22Rv1 (cell line): Measurements from ENCODE around the gene MCU.

Source experiments
- H3K27ac ChIP-seq: fragments of 450-650 bp; 2 replicates; pipeline ENCODE4 v1.5.1; 2017
- CTCF ChIP-seq: fragments of 450-650 bp; IDR thresholded peaks from 2 replicates; pipeline ENCODE4 v1.5.1; 2017; ENCODE audit warnings: mild to moderate bottlenecking
- ZFX ChIP-seq: fragments of 450-650 bp; IDR thresholded peaks from 2 replicates; pipeline ENCODE4 v1.6.1; 2017; ENCODE audit warnings: antibody characterized with exemption, borderline replicate concordance

MCU gene

DNA sequence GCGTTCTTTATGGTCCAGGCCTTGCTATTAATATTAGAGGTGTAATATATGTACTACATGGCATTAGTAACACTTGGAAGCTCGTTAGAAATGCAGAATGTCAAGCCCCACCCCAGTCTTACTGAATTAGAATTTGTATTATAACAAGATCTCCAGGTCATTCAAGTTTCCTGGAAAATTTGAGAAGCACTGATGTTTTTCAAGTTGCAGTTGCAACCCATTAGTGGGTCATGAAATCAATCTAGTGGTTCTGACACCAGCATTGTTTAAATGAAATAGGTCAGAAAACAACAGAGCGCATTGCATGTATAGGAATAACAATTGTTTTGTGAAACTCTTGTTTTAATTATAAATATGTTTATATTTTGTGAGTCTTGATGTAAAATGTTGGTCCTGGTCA is 37.2 kb upstream of the MCU start:
- no peak overlapping the region for H3K27ac ChIP-seq
- TF ChIP-seq ZFX (no peak), CTCF (no peak)

DNA sequence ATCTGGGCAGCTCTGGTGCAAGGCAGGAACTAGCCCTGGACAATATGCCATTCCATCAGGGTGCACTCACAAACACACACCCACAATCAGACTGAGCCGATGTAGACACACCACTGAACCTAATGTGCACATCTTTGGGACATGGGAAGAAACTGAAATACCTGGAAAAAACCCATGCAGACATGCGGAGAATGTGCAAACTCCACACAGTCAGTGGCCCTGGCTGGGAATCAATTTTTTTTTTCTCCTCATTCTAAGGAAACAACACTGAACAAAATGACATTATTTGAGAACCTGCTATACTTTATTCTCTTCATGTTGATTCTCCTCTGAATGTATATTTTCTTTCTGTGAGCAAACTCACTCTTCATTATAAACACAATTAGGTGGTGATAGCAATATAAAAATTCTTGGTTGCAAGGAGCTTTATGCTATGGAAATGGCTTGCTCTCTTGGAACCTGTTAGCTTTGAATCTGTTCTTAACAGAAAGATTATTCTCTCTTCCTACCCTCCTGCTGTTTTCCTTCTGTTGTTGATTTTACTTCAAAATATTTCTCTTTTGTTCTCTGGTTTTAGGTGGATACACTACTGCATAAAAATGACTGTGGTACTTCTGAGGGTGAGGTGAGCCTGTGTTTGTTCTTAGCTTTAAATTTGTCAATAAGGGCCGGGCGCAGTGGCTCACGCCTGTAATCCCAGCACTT is 33.1 kb upstream of the MCU start:
- TF ChIP-seq ZFX = no peak
- no peak for TF ChIP-seq CTCF
- H3K27ac ChIP-seq = no peak overlapping the region

- H3K27ac ChIP-seq = no peak overlapping the region
These were observed 32.2 kb upstream of the MCU start for GRCh38 chr10:72659694-72660093.

DNA sequence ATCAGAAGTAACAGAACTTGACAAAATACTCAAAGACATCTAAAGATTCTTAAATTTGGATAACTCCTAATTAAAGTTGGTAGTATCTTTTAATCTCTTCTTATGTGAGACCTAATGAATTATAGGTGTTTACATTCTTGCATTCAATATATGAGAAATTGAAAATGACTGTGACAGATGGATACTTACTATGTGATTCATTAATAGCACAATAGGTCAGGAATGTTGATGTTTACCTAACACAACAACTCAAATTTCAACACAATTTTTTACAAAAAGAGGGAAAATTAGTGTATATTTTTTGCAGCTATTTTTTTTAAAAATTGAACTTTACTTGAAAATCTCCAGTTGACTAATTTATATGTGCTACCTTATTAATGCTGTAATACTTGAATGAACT is 31.7 kb upstream of the MCU start:
- H3K27ac ChIP-seq = no peak overlapping the region
- no peak for TF ChIP-seq CTCF
- TF ChIP-seq ZFX = no peak

More at GRCh38 chr10:72659694-72660093, 32.2 kb upstream of the MCU start:
- no peak for TF ChIP-seq CTCF

DNA sequence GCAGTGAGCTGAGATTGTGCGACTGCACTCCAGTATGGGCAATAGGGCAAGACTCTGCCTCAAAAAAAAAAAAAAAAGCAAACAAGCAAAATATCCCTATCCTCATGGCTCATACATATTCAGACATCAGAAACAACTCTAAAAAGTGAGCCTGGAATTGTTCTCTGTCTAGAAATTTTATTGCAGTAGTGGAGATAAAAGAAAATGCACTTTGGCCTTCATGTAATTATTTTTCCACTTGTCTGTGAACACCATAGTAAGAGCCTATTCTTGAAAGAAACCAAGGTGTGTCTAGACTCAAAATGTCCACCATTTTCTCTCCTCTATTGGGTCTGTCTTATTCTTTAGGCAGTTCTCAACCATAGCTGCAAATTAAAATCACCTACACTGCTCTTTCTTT is 30.5 kb upstream of the MCU start:
- TF ChIP-seq CTCF = no peak
- TF ChIP-seq ZFX = no peak
- no peak overlapping the region for H3K27ac ChIP-seq

DNA sequence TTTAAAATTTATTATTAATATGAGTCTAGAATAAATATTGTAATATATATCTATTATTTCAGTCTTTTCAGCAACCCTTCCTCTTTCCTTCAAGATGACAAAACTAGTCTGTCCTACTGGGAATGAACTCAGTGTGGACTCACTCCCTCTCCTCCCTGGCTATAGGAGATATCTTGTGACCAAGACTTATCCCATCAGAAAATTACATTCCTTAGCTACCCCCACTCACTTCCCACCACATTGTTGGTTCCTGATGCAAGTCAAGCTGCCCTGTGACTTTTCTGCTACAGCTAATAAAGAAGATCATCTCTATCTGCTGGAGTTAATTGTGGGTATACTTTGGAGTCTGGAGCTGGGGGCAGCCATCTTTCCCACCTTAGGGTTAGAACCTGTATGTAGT is 28.0 kb upstream of the MCU start:
- TF ChIP-seq CTCF (no peak), ZFX (no peak)
- no peak overlapping the region for H3K27ac ChIP-seq

DNA sequence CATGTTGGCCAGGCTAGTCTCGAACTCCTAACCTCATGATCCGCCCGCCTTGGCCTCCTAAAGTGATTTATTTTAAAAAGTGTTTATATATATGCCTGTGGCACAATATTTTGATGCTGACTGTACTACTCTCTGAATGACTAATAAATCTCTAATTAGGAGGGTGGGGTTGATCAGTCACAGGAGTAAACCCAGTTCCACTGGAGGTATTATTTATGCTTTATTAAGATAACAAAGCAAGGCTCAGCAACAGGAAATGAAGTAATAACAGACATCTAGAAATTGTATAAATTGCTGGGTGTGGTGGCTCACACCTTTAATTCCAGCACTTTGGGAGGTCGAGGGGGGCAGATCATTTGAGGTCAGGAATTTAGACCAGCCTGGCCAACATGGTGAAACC is 26.0 kb upstream of the MCU start:
- H3K27ac ChIP-seq = no peak overlapping the region
- TF ChIP-seq ZFX (no peak), CTCF (no peak)
